Omental fat pad (tissue), 4 donors: Measurements from ENCODE around the gene ASTN2. TPM values are rescaled to one million over a fixed set of nuclear protein-coding genes. Genes with fewer than 3 reads are reported as not detected.

Experiments
- ATAC-seq: fragments of 150-250 bp; one replicate; pipeline ENCODE4 v1.9.1; 2016; ENCODE audit warnings: mild to moderate bottlenecking, moderate library complexity; ENCODE audit not compliant: low FRiP score
- DNase-seq: peaks from one replicate; pipeline ENCODE4 v3.0.0-alpha.2; 2019; ENCODE audit warnings: low spot score
- CTCF ChIP-seq, 3 donors: fragments of 450-650 bp; IDR thresholded peaks; one replicate each; pipeline ENCODE4 v1.5.1; 2016 to 2017; ENCODE audit warnings: antibody characterized with exemption in 3 of 3, mild to moderate bottlenecking in 3 of 3, moderate library complexity in 2 of 3
- total RNA-seq, 4 donors: library from RNA; depleted of rRNA; stranded (reverse); fragments of >200 nt; gene quantifications; one replicate each; pipeline ENCODE4 v1.1.0, GENCODE V29; 2016

The ASTN2 gene
- total RNA-seq, 4 donors from 2014 or later: 1.1 to 8.4 (median 3.6) TPM

DNA sequence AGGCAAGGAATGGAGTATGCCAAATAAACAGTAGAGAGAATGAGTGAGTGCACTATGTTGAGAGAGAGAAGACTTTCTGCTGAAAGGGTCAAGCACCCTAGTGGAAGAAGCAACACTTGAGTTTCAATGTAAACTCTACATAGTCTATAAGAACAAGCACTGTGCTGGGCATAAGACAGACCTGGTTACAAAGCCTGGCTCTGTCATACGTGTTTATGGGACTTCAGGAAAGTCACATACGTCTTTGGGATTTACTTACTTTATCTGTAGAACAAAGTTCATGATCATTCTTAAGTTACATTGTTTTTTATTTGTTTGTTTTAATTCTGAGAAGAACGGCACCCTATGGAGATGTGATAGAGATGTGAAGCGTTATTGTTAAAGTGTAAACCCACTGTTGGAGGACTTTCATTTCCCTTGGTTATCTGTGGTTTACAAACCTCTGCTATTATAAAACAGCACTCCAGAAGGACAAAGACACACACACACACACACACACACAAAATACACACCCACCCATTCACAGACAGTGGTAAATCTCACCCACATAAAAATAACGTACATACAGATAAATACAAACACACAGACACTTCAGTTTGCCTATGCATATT, 798.4 kb downstream of the ASTN2 start:
- no peak for TF ChIP-seq CTCF (IDR thresholded peaks at IDR 0.05)
- DNase-seq: no peak
- ATAC-seq: no peak

DNA sequence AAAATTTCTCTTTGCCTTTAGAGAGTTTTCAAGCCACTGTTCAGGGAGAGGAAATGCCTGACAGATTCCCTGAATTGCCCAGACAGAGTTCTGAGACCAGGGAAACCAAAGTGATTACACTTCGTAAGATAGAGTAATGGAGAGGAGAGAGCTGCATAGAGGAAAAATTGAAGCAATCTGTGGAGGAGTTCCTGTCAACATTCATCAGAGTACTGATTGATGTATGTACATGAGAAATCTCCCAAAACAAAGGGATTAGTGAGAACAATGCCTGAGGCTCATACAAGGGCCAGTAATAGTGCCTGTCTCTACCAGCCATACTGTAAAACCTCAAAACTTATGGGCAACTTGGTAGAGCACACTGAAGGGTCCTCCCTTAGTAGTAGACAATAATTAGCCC, 806.8 kb downstream of the ASTN2 start:
- no peak for TF ChIP-seq CTCF (IDR thresholded peaks at IDR 0.05)
- DNase-seq: no peak
- ATAC-seq: no peak

DNA sequence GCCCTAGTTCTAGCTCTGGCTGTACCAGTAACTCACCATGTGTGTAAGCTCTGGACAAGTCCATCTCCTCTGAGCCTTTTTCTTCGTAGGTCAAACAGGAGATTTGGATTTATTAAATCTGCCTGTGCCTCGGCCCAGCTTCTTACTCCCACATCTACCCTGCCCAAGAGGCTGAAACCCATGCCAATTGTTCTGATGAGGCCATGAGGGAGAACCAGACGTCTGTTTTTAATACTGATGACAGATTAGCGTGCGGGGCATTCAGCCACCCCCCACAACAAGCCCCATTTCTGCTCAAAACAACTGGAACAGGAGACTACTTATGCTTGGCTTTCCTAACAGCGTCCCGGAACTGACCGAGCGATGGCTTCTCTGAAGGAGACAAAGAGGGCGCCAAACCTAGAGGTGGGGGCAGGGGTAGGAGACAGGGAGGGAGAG, 808.9 kb downstream of the ASTN2 start:
- TF ChIP-seq CTCF (IDR thresholded peaks at IDR 0.05): no peak
- DNase-seq: no peak
- peak; percentile 75 for ATAC-seq

DNA sequence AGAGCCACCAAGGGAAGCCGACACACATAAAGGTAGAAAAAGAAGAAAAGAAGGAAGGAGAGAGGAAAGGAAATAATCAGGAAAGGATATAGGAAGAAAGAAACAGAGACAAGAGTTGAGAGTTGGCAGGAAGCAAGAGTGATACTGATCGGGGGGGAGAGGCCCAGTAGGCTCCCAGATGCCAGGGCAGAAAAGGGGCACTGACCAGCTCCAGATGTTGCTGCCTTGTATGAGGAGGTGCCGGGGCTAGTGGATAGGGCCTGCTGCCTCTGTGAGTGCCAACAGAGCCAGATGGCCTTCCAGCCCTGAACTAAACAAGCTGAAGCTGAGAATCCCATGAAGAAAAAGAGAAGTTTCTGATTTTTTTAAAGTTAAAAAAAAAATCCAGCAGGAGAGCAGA, 809.8 kb downstream of the ASTN2 start:
- TF ChIP-seq CTCF (IDR thresholded peaks at IDR 0.05): no peak
- ATAC-seq: no peak
- no peak for DNase-seq

GRCh38 chr9:116604251-116604650, 810.6 kb downstream of the ASTN2 start:
- ATAC-seq (no peak), DNase-seq (no peak)
- TF ChIP-seq CTCF (IDR thresholded peaks at IDR 0.05): no peak

DNA sequence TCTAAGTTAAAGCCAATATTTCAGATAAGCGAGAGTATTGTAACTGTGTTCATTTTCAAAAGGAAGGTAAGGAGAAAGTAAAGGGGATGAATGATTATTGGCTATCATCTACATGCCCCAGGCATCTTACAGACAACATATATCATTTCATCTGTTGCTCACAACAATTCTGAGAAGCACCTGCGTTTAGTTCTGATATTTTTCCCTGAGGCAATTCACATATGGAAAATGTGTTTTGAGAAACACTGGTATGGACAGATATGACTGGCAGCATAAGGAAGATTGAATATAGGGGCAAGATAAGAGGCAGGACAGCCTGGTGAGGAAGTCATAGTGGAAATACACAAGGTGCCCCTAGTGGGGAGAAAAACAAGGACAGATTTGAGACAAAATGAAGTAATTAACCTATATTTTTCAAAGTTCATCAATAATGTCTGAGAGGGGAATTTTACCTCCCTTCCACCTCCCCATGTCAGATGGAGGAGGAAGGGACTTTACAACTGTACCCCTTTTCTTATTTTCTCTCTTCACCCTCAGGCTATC, 815.4 kb downstream of the ASTN2 start:
- DNase-seq (no peak), ATAC-seq (no peak)
- TF ChIP-seq CTCF (IDR thresholded peaks at IDR 0.05): no peak

GRCh38 chr9:116596646-116597045, 818.2 kb downstream of the ASTN2 start:
- ATAC-seq (no peak), DNase-seq (no peak)
- no peak for TF ChIP-seq CTCF (IDR thresholded peaks at IDR 0.05)
